H1 (cell line): ENCODE measurements around the gene KDF1. TPM values are rescaled to one million over a fixed set of nuclear protein-coding genes. Genes with fewer than 3 reads are reported as not detected.
A peak's percentile ranks its signal among the peaks of the same experiment; 100 is the strongest.

Experiments used
- JUN ChIP-seq: IDR thresholded peaks from 2 replicates; pipeline ENCODE4 v1.6.1; 2011; ENCODE audit warnings: low read depth, mild to moderate bottlenecking, improper control_type of control experiment, low read length
- KDM4A ChIP-seq: IDR thresholded peaks from one replicate; pipeline ENCODE4 v1.7.1; 2012; ENCODE audit warnings: low read depth, mild to moderate bottlenecking, moderate library complexity, low read length, inconsistent platforms; ENCODE audit not compliant: severe bottlenecking
- POLR2A ChIP-seq, 2 experiments: IDR thresholded peaks; 1 replicate in 1 of 2; 2 replicates in 1 of 2; pipeline ENCODE4 v1.6.1; 2011; ENCODE audit warnings: low read depth in 2 of 2, low read length in 2 of 2, mild to moderate bottlenecking in 2 of 2; ENCODE audit errors: control extremely low read depth in 1 of 2
- POLR2AphosphoS5 ChIP-seq: IDR thresholded peaks from 2 replicates; pipeline ENCODE4 v1.6.1; 2011; ENCODE audit warnings: low read depth, low read length
- RAD21 ChIP-seq, 2 experiments: IDR thresholded peaks in 1 of 2; conservative IDR thresholded peaks in 1 of 2; 2 replicates each; pipeline ENCODE4 v1.6.1; 2011; ENCODE audit warnings: low read depth in 2 of 2, low read length in 2 of 2, improper control_type of control experiment in 1 of 2, inconsistent platforms in 1 of 2, mild to moderate bottlenecking in 1 of 2, moderate library complexity in 1 of 2
- SIX5 ChIP-seq: IDR thresholded peaks from 2 replicates; pipeline ENCODE4 v1.6.1; 2011; ENCODE audit warnings: mild to moderate bottlenecking, low read depth, low read length
- SP2 ChIP-seq: IDR thresholded peaks from 2 replicates; pipeline ENCODE4 v1.6.1; 2012; ENCODE audit warnings: mild to moderate bottlenecking, low read length, inconsistent platforms
- TAF1 ChIP-seq: IDR thresholded peaks from 2 replicates; pipeline ENCODE4 v1.6.1; 2011; ENCODE audit warnings: mild to moderate bottlenecking, low read depth, low read length
- TBP ChIP-seq: IDR thresholded peaks from 2 replicates; pipeline ENCODE4 v1.6.1; 2011; ENCODE audit warnings: low read depth, low read length, improper control_type of control experiment
- polyA plus RNA-seq, 7 experiments: library from polyadenylated mRNA; depleted of rRNA in 3 of 7; stranded (reverse) in 5 of 7; unstranded in 2 of 7; fragments of >200 nt in 5 of 7; fragments of 200-250 nt in 2 of 7; gene quantifications; 1 replicate in 5 of 7; 2 replicates in 1 of 7; 4 replicates in 1 of 7; pipeline versions ENCODE4 v1.2.1 to v1.2.3, GENCODE V29; 2011 to 2013; ENCODE audit warnings: missing spikeins in 2 of 7, mixed read lengths in 2 of 7
- total RNA-seq: library from RNA; stranded (reverse); fragmentation: NEBNext Ultra II Directional; extraction: Animal tissue kit (Norgen Biotek cat#: 25700); gene quantifications from 2 replicates; pipeline ENCODE4 v1.2.1, GENCODE V29; 2021
- TF ChIP-seq, protein P1 (sequence below): fragments of 300-600 bp; sonication (generic); IDR thresholded peaks from 2 replicates; pipeline ENCODE4 v1.7.1; 2012; ENCODE audit warnings: low read length, moderate library complexity, mild to moderate bottlenecking, inconsistent platforms; ENCODE audit not compliant: insufficient replicate concordance

KDF1 gene
- total and polyA plus RNA-seq, 2 of the 8 experiments (the other 6 are each of a cell fraction or from before 2014, with no cell fraction given) = 16.9 to 37.5 TPM

DNA sequence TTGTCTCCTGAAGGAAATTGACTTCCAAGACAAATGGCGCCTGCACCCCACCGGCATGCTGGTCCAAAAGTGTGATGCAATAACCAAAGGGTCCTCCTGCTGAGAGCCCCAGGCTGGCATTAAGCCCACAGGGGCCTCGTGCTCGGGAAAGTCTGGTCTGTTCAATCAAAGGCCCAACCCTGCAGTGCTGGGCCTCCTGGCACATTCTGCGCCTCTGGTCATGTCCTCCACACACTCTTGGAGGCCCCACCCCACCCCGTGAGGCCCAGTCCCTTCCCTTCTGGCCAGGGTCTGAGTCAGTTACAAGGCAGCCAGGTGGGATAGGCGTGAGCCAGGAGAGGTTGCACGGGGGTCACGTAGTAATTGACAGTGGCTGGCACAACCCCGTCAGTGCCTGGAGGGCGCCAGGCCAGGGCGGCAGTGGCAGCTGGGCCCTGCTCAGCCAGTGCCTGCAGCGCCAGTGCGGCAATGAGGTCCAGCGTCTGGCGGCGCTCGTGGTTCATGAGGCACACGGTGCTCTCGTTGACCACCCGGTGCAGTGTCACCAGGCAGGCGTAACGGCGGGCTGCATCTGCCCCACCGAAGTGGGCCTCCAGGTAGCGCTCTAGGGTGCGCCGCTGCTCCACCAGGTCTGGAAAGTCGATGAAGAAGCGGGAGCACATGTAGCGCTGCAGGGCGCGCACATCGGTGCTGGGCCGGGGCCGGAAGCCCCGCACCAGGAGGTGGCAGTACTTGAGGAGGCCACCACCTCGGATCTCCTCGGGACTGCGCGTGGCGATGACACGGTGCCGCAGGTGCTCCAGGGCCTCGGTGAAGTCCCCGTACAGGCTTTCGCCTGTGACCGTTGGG, 45.6 kb upstream of the KDF1 start (continued):
- TF ChIP-seq RAD21 (IDR thresholded peaks at IDR 0.05 in 1 of 2, conservative IDR thresholded peaks at IDR 0.05 in 1 of 2; ENCODE audit: low read depth in 2 of 2, low read length in 2 of 2) (peak; percentile 16 to 36; a peak in 3 of 4 replicates), TBP (no peak), POLR2AphosphoS5 (peak; percentile 27; the same call in 1 of the 2 replicates), POLR2A (IDR thresholded peaks at IDR 0.05; ENCODE audit: control extremely low read depth in 1 of 2, low read depth in 2 of 2, low read length in 2 of 2) (no peak), KDM4A (no peak), SP2 (no peak), TAF1 (no peak), SIX5 (no peak), JUN (no peak)
- TF ChIP-seq, protein P1, sequence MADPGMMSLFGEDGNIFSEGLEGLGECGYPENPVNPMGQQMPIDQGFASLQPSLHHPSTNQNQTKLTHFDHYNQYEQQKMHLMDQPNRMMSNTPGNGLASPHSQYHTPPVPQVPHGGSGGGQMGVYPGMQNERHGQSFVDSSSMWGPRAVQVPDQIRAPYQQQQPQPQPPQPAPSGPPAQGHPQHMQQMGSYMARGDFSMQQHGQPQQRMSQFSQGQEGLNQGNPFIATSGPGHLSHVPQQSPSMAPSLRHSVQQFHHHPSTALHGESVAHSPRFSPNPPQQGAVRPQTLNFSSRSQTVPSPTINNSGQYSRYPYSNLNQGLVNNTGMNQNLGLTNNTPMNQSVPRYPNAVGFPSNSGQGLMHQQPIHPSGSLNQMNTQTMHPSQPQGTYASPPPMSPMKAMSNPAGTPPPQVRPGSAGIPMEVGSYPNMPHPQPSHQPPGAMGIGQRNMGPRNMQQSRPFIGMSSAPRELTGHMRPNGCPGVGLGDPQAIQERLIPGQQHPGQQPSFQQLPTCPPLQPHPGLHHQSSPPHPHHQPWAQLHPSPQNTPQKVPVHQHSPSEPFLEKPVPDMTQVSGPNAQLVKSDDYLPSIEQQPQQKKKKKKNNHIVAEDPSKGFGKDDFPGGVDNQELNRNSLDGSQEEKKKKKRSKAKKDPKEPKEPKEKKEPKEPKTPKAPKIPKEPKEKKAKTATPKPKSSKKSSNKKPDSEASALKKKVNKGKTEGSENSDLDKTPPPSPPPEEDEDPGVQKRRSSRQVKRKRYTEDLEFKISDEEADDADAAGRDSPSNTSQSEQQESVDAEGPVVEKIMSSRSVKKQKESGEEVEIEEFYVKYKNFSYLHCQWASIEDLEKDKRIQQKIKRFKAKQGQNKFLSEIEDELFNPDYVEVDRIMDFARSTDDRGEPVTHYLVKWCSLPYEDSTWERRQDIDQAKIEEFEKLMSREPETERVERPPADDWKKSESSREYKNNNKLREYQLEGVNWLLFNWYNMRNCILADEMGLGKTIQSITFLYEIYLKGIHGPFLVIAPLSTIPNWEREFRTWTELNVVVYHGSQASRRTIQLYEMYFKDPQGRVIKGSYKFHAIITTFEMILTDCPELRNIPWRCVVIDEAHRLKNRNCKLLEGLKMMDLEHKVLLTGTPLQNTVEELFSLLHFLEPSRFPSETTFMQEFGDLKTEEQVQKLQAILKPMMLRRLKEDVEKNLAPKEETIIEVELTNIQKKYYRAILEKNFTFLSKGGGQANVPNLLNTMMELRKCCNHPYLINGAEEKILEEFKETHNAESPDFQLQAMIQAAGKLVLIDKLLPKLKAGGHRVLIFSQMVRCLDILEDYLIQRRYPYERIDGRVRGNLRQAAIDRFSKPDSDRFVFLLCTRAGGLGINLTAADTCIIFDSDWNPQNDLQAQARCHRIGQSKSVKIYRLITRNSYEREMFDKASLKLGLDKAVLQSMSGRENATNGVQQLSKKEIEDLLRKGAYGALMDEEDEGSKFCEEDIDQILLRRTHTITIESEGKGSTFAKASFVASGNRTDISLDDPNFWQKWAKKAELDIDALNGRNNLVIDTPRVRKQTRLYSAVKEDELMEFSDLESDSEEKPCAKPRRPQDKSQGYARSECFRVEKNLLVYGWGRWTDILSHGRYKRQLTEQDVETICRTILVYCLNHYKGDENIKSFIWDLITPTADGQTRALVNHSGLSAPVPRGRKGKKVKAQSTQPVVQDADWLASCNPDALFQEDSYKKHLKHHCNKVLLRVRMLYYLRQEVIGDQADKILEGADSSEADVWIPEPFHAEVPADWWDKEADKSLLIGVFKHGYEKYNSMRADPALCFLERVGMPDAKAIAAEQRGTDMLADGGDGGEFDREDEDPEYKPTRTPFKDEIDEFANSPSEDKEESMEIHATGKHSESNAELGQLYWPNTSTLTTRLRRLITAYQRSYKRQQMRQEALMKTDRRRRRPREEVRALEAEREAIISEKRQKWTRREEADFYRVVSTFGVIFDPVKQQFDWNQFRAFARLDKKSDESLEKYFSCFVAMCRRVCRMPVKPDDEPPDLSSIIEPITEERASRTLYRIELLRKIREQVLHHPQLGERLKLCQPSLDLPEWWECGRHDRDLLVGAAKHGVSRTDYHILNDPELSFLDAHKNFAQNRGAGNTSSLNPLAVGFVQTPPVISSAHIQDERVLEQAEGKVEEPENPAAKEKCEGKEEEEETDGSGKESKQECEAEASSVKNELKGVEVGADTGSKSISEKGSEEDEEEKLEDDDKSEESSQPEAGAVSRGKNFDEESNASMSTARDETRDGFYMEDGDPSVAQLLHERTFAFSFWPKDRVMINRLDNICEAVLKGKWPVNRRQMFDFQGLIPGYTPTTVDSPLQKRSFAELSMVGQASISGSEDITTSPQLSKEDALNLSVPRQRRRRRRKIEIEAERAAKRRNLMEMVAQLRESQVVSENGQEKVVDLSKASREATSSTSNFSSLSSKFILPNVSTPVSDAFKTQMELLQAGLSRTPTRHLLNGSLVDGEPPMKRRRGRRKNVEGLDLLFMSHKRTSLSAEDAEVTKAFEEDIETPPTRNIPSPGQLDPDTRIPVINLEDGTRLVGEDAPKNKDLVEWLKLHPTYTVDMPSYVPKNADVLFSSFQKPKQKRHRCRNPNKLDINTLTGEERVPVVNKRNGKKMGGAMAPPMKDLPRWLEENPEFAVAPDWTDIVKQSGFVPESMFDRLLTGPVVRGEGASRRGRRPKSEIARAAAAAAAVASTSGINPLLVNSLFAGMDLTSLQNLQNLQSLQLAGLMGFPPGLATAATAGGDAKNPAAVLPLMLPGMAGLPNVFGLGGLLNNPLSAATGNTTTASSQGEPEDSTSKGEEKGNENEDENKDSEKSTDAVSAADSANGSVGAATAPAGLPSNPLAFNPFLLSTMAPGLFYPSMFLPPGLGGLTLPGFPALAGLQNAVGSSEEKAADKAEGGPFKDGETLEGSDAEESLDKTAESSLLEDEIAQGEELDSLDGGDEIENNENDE = no peak
